HG03432 (cell line): ENCODE results near the gene NSD2.

ENCODE experiments used
- ATAC-seq: cut with Tn5 transposase; IDR thresholded peaks from one replicate; pipeline ENCODE4 v1.9.1; 2021; ENCODE audit warnings: mild to moderate bottlenecking, moderate library complexity; ENCODE audit not compliant: unreplicated experiment

NSD2 gene

GRCh38 chr4:1862961-1863296, 8.3 kb upstream of the NSD2 start:
- no peak for ATAC-seq

DNA sequence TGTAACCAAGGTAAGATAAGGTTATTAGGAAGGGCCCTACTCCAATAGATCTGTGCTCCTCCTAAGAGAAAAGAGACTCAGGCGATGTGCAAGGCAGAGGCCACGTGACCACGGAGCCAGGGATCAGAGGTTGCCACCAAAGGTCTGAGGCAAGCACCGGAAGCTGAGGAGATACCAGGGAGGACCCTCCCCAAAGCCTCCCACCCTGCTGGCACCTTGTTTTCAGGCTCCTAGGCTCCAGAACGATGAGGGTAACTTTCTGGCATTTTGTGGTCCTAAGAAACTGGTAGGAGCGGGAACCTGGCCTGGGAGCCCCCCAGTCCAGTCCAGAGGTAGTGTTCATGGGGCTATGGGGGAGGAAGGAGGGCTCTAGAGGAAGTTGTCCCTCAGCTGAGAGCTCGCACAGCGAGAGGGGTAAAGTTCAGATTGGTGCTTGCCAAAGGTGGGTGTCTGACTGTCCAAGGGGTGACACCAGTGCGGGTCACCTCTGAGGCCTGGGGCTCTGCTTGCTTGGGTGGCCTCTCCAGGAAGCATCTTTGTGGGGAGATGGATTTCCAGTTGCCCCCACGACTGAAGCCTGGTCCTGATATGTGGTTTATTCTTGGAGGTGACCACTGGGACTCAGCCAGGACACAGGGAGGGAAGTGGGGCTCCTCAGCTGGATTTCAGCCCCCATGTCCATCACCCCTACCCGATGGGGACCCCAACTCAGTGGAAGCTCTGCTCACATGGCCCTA, 7.7 kb upstream of the NSD2 start:
- ATAC-seq = no peak

DNA sequence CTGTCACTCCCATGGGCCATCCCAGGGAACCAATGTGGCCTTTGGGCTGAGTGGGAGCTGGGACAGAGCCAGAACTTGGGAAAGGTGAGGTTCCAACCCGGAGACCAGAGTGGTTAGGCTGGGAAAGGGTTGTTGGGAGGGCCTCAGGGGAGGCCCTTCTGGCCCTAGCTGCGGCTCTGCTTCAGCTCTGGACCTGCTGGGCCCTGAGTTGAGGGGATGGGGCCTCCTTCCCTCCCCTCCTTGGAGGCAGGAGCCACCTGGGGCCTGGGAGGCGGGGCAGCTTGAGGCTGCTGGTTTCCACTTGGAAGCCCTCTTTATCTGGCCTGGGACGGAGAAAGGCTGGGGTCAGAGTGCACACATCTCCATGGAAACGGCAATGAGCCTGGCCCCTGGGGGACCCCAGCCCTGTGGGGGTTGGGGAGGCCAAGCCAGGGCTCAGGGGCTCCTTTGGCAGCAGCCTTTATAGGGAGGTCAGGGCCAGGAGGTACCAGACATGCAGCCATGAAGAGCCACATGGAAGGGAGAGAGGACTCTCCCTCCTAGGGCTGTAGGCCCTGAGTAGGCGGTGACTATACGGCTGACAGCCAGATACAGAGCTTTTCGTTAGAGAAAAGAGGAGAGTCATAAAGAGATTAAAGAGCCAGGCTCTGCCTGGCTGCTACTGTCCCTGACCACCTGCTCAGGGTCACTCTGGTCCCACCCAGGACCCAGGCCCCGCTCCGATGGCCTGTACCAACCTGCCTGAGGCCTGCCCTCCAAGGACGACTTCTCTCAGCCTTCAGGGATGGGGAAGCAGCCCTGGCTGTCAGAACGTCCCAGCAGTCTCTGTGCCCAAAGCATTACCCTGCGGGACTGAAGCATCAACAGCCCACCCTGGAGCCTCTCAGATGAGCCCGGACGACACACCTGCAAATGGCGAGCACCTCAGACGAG, 6.9 kb upstream of the NSD2 start:
- no peak for ATAC-seq

DNA sequence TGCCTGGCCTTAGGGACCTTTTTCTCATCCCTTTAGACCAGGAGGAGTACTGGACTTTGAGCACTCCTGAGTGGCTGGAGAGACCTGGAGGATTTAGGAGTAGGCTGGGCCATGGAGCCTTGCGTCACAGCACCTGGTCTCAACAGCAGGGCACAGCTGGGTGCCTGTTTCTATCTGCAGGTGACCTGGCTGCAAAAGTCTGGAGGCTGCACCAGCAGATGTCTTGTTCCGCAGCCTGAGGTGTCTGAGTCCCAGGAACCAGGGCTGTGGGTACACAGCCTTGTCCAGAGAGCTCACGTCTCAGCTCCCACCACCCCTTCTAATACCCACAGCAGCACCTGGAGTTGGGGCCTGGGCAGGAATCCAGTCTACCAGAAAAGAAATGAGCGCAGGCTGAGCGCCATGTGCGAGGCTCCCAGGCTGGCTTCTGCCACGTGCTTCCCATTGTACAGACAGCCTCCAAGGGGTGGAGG, 5.0 kb upstream of the NSD2 start:
- ATAC-seq = no peak

GRCh38 chr4:1868293-1868692, 2.9 kb upstream of the NSD2 start:
- ATAC-seq = no peak

DNA sequence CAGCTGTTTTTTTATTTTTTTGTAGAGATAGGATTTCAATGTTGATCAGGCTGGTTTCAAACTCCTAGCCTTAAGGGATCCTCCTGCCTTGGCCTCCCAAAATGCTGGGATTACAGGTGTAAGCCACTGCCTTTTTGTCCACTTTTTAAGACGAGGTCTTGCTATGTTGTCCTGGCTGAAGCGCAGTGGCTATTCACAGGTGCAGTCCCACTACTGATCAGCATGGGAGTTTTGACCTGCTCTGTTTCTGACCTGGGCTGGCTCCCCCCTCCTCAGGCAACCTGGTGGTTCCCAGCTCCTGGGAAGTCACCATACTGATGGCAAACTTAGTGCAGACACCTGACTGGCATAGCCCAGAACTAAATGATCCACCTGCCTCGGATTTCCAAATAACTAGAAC, 2.3 kb upstream of the NSD2 start:
- no peak for ATAC-seq

DNA sequence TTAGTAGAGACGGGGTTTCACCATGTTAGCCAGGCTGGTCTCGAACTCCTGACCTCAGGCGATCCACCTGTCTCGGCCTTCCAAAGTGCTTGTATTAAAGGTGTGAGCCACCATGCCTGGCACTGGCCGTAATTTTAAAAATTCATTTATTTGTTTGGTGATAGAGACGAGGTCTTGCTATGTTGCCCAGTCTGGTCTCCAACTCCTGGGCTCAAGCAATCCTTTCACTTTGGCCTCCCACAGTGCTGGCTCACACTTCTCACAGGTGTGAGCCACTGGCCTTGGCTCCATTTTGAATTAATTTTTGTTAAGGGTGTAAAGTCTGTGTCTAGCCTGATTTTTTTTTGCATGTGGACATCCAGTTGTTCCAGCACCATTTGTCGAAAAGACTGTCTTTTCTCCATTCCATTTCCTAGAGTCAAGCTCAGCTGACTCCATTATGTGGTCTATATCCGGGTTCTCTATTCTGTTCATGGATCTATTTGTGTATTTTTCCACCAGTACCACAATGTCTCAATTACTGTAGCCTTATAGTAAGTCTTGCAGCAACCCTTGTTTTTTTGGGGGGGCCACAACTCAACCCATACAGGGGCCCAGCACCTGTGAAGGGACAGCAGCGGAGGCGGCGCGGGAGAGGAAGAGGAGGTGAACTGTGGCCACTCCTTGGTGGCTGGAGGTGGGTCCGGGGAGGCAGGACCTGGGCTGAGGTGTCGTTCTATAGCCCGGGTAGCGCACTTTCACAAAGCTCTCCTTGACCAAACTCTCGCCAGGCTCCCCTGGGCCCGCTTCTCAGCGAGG, 1.5 kb upstream of the NSD2 start:
- ATAC-seq = peak; percentile 8

- peak; percentile 57 for ATAC-seq
Observed at GRCh38 chr4:1870328-1870577, 940 bp upstream of the NSD2 start.

- ATAC-seq = peak; percentile 13
Observed at GRCh38 chr4:1871471-1872021, 353 bp downstream of the NSD2 start.

DNA sequence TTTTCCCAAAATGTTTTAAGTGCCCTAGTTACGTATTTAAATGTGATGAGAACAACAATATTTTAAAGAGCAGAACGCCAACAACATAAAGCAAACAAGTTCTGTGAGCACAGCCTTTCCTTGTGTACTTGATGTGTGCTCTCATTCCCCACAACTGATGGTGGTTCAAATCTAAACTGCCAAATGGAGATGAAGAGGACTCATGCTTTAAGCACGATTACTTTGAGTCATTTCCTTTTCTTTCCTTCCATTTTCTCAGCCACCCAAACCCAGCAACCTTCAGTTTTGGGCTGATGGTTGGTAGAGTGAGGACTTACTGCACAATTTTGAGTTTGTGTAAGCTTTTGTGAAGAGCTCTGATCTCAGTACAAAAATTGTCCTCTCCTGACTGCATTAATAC, 1.7 kb downstream of the NSD2 start:
- ATAC-seq = no peak

DNA sequence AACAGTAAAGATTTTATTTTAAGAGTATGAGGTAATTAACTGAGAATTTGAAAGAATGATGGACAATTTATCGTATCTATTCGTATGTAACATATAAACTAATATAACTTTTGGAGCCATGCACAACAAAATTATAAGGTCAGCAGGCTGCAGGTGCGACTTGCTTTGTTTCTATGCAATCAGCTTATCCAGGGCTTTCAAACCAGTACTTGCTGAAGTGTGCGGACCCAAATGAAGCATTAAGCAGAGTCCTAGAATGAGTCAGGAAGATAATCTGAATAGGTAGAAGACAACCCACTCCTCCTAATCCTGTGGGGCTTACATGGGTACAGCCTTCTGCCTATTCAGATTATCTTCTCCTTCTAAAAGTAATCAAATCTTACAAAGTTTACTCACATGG, 2.1 kb downstream of the NSD2 start:
- no peak for ATAC-seq

DNA sequence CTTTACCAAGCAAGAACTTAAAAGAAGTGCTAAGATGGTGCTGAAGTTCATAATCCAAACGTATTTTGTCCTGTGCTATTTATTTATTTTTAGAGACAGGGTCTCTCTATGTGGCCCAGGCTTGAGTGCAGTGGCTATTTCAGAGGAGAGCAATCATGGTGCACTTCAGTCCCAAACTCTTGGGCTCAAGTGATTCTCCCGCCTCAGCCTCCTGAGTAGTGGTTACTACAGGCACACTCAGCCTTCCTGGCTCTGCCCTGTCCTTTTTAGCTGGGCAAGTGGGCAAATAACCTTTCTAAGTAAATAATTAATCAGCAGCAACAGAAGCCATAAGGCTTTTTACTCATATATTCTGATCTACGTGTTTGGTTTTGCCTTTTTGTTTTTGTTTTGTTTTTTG, 2.6 kb downstream of the NSD2 start:
- ATAC-seq = no peak

DNA sequence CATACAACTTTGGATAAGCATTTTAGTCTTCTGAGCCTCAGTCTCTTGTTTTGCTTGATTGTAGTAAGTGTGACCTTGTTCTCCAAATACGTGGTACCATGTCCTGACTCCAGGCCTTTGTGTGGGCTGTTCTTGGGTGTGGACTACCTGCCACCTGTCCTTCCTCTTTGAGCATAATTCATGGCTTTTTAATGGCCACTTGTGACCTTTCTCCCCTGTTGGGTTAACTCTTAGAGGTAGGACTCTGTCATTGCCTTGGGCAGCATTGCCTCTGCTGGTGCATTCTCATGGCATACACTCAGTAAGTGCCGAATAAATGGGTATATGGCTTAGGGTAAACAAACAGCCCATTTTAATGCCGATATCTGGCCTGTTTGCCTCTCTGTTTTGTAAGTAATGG, 3.0 kb downstream of the NSD2 start:
- ATAC-seq = no peak

- no peak for ATAC-seq
Observed at GRCh38 chr4:1879485-1879884, 8.3 kb downstream of the NSD2 start.

DNA sequence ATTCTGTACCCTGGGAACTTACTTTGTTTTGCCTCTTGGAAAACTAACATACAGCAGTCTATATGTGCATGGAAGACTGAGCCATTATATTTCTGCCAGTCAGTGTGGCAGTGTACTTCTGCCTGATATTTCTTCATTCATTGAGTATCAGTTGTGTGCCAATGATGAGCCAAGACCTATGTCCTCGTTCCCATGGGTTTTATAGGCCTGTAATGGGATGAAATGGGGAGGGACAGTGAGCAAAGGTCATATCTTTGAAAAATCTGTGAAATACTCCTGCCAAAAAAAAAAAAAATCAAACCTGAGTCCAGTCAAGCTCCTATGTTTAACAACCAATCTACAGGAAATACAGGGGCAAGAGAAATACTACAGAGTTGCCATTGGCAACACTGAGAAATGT, 9.1 kb downstream of the NSD2 start:
- ATAC-seq = no peak

DNA sequence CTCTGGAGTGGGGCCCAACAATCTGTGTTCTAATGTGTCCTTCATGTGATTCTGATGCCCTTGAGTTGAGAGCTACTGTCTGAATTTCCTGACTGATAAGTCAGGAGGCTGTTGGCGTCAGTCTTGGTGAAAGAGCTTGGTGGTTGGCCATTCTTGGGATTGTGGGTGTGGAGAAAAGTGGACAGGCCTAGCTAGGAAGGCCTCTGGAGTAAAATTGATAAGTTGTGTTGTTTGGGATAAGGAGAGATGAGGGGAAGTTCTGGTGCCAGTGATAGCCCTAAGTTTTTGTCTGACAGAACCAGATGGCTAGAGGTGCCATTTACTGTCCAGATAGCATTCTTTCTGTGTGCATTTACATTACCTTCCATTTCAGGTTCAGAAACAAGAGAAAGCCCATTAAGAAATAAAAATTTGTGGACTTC, 11.7 kb downstream of the NSD2 start:
- ATAC-seq = no peak

- ATAC-seq = no peak
Observed at GRCh38 chr4:1883583-1883982, 12.4 kb downstream of the NSD2 start.

GRCh38 chr4:1885414-1885813, 14.2 kb downstream of the NSD2 start:
- ATAC-seq = no peak

GRCh38 chr4:1887052-1887451, 15.9 kb downstream of the NSD2 start:
- ATAC-seq = no peak

DNA sequence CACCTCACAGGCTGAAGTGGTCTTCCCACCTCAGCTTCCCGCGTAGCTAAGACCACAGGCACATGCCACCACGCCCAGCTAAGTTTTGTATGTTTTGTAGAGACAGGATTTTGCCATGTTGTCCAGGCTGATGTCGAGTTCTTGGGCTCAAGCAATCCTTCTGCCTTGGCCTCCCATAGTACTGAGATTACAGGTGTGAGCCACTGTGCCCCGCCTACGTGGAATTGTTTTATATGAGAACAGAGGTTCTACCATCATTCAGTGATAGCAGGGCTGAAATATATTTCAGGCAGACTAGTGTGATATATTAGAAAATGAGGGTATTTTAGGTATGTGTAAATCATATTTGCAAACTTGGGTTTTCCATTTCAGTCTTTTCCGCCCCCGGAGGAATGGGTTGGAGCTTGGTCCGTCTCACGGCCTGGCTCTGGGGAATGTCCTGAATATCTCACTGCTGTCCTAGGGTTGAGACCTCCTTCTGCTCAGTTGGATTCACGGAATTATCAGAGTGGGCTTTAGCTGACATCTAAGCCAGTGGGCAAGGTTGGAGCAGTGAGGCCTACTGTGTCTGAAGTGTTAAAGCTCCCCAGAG, 19.9 kb downstream of the NSD2 start:
- no peak for ATAC-seq
